Kidney (tissue), 14 donors: ENCODE measurements around the gene ACER2. TPM values are rescaled to one million over a fixed set of nuclear protein-coding genes. Genes with fewer than 3 reads are reported as not detected.

Experiments used
- DNase-seq, 5 donors: peaks; one replicate each; pipeline ENCODE4 v3.0.0-alpha.2; 2013 to 2020
- FAIRE-seq: peaks from 2 replicates; lab custom pipeline; 2012; peaks lifted over from hg19 to GRCh38; lab: Jason Lieb, UNC
- H3K27ac ChIP-seq, 2 donors: one replicate each; pipeline ENCODE4 v1.7.0; 2013; ENCODE audit warnings: low read depth in 2 of 2, low read length in 2 of 2, inconsistent platforms in 1 of 2
- H3K27me3 ChIP-seq: one replicate; pipeline ENCODE4 v1.7.1; 2013; ENCODE audit warnings: low read length, inconsistent platforms; ENCODE audit not compliant: control insufficient read depth, insufficient read depth
- H3K36me3 ChIP-seq, 3 donors: one replicate each; pipeline versions ENCODE4 v1.7.0 to v1.7.1; 2013; ENCODE audit warnings: low read length in 3 of 3, control low read depth in 1 of 3, inconsistent platforms in 1 of 3; ENCODE audit not compliant: insufficient read depth in 3 of 3, control insufficient read depth in 2 of 3
- H3K4me1 ChIP-seq, 3 donors: one replicate each; pipeline versions ENCODE4 v1.7.0 to v1.7.1; 2013; ENCODE audit warnings: low read length in 3 of 3, inconsistent platforms in 1 of 3, low read depth in 1 of 3; ENCODE audit not compliant: control insufficient read depth in 2 of 3, insufficient read depth in 2 of 3
- H3K4me3 ChIP-seq, 3 donors: one replicate each; pipeline versions ENCODE4 v1.7.0 to v1.8.1; 2013; ENCODE audit warnings: low read length in 3 of 3, control low read depth in 1 of 3, inconsistent platforms in 1 of 3
- H3K9ac ChIP-seq, 3 donors: one replicate each; pipeline versions ENCODE4 v1.7.0 to v1.7.1; 2013; ENCODE audit warnings: low read length in 3 of 3, control low read depth in 1 of 3, inconsistent platforms in 1 of 3
- H3K9me3 ChIP-seq, 3 donors: one replicate each; pipeline versions ENCODE4 v1.7.0 to v1.7.1; 2013; ENCODE audit warnings: low read length in 3 of 3, control low read depth in 1 of 3, inconsistent platforms in 1 of 3; ENCODE audit not compliant: control insufficient read depth in 2 of 3, insufficient read depth in 1 of 3
- intact Hi-C: fragments of 100-400 bp; cut with DNase I; formaldehyde crosslinking; loops from one replicate; pipeline ENCODE4 v1.11.1; 2022
- polyA plus RNA-seq: library from polyadenylated mRNA; stranded (reverse); fragments of 350-450 nt; fragmentation: Illumina TruSeq; extraction: RNeasy Lipid Tissue Mini Kit (QIAGEN cat#74804); gene quantifications from one replicate; pipeline ENCODE4 v1.2.3, GENCODE V29; 2014; ENCODE audit warnings: low read depth, low replicate concordance; ENCODE audit not compliant: insufficient read depth
- total RNA-seq: library from RNA; stranded (reverse); fragmentation: NEBNext Ultra II Directional; extraction: Animal tissue kit (Norgen Biotek cat#: 25700); gene quantifications from one replicate; pipeline ENCODE4 v1.2.1, GENCODE V29; 2021
- TF ChIP-seq, protein P1 (sequence below): IDR thresholded peaks from 3 replicates; pipeline ENCODE4 v1.5.1; 2012; ENCODE audit warnings: mild to moderate bottlenecking, moderate library complexity, borderline replicate concordance; ENCODE audit not compliant: insufficient read depth; ENCODE audit errors: extremely low read depth
- donor health status: control.
- donor health status: control.
- donor health status: control.
- donor health status: control.
- donor health status: control.
- donor health status: DM: yes; HTN: yes; CAD: no.
- donor health status: Normal renal cell carcinoma (clear cell type).

ACER2 gene
- total and polyA plus RNA-seq, 2 donors from 2014 or later, result 0.28 to 4.2 TPM

DNA sequence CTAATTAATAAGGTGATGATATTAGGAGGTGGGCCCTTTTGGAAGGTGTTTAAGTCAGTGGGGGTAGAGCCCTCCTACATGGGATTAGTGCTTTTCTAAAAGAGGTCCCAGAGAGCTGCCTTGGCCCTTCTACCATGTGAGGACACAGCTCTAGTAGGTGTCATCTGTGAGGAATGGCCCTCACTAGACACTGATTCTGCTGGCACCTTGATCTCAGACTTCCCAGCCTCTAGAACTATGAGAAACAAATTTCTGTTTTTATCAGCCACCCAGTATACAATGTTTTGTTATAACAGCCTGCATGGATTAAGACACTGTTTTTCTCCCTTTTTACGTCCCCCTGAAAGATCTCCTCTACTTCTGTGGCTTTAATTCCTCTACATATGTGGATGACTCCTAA, 31.6 kb downstream of the ACER2 start:
- intact Hi-C loops, result no loop called here
- TF ChIP-seq, protein P1, sequence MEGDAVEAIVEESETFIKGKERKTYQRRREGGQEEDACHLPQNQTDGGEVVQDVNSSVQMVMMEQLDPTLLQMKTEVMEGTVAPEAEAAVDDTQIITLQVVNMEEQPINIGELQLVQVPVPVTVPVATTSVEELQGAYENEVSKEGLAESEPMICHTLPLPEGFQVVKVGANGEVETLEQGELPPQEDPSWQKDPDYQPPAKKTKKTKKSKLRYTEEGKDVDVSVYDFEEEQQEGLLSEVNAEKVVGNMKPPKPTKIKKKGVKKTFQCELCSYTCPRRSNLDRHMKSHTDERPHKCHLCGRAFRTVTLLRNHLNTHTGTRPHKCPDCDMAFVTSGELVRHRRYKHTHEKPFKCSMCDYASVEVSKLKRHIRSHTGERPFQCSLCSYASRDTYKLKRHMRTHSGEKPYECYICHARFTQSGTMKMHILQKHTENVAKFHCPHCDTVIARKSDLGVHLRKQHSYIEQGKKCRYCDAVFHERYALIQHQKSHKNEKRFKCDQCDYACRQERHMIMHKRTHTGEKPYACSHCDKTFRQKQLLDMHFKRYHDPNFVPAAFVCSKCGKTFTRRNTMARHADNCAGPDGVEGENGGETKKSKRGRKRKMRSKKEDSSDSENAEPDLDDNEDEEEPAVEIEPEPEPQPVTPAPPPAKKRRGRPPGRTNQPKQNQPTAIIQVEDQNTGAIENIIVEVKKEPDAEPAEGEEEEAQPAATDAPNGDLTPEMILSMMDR, result no peak

DNA sequence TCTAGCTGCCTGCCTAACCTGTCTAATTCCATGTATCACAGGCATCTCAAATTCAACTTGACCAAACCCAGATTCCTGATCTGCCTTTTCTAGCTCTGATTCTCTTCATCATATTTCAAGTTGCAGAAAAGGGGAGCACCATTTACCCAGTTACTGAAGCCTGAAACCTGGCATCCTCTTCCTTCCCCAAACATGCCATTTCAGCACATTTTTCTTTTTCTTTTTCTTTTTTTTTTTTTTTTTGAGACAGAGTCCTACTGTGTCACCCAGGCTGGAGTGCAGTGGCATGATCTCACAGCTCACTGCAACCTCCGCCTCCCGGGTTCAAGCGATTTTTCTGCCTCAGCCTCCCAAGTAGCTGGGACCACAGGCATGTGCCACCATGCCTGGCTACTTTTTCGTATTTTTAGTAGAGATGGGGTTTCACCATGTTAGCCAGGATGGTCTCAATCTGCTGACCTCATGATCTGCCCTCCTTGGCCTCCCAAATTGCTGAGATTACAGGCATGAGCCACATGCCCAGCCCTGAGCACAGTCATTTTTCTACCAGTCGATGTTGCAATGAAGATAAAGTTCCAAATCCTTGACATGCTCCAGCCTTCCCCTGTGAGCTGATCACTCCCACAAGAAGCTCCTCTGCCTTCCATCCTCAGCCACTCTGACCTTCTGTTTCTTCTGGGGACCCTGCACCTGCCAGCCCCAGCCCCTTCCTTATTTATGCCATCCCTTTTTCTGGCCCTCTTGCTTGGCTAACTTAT, 32.2 kb downstream of the ACER2 start:
- no peak overlapping the region for H3K9ac ChIP-seq
- FAIRE-seq (no peak), DNase-seq (no peak)
- no peak overlapping the region for H3K27ac ChIP-seq
- TF ChIP-seq, protein P1, result no peak
- intact Hi-C loops, result no loop called here
- peaks cover 0 to 2% (median 0%) of the 10 kb centered on the region in 3 donors for H3K4me1 ChIP-seq
- no peaks in the 10 kb centered on the region for H3K27me3 ChIP-seq
- no peak overlapping the region for H3K4me3 ChIP-seq
- H3K36me3 ChIP-seq, result no peaks in the 10 kb centered on the region
- H3K9me3 ChIP-seq, result no peaks in the 10 kb centered on the region

More for the DNA sequence above, 31.6 kb downstream of the ACER2 start:
- no peak overlapping the region for H3K27ac ChIP-seq
- no peak overlapping the region for H3K9ac ChIP-seq
- no peaks in the 10 kb centered on the region for H3K36me3 ChIP-seq
- DNase-seq, result no peak
- no peak for FAIRE-seq
- H3K4me3 ChIP-seq, result no peak overlapping the region
- H3K27me3 ChIP-seq, result no peaks in the 10 kb centered on the region
- no peaks in the 10 kb centered on the region for H3K9me3 ChIP-seq
- peaks cover 0 to 2% (median 0%) of the 10 kb centered on the region in 3 donors for H3K4me1 ChIP-seq

DNA sequence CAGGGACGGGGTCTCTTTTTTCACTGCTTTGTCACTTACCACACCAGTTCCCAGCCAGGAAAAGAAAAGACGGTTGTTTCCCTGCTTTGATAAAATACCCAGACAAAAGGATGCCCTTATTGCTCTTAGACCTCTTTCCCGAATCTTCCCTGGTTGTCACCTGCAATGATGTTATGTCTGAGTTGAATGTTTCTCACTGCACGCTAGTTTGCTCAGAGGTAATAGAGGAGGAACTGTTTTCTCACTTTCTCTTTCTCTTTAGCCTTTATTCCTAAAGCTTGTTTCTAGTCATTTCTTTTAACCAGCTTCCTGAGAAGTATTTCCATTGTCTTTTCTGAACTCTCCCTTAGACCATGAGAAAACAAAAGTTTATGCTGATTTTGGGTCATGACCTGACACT, 32.9 kb downstream of the ACER2 start:
- TF ChIP-seq, protein P1, result no peak
- intact Hi-C loops, result no loop called here
- no peak overlapping the region for H3K27ac ChIP-seq

More for the DNA sequence above, 32.9 kb downstream of the ACER2 start:
- no peak for FAIRE-seq
- peaks cover 0 to 2% (median 0%) of the 10 kb centered on the region in 3 donors for H3K4me1 ChIP-seq
- H3K9ac ChIP-seq, result no peak overlapping the region
- no peaks in the 10 kb centered on the region for H3K27me3 ChIP-seq
- H3K9me3 ChIP-seq, result no peaks in the 10 kb centered on the region
- H3K36me3 ChIP-seq, result no peaks in the 10 kb centered on the region
- H3K4me3 ChIP-seq, result no peak overlapping the region
- DNase-seq, result no peak
